ENCODE measurements around the gene DBNDD1.

DBNDD1 gene

DNA sequence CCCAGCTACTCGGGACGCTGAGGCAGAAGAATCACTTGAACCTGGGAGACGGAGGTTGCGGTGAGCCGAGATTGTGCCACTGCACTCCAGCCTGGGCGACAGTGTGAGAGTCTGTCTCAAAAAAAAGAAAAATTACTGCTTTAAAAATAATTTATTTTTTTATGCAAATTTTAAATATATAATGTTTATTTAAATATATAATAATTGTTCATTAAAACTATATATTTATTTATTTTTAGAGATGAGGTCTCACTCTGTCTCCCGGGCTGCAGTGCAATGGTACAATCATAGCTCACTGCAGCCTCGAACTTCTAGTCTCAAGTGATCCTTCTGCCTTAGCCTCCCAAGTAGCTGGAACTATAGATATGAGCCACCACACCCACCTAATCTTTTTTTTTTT, 15.2 kb upstream of the DBNDD1 start:
- no peak for DNase-seq

DNA sequence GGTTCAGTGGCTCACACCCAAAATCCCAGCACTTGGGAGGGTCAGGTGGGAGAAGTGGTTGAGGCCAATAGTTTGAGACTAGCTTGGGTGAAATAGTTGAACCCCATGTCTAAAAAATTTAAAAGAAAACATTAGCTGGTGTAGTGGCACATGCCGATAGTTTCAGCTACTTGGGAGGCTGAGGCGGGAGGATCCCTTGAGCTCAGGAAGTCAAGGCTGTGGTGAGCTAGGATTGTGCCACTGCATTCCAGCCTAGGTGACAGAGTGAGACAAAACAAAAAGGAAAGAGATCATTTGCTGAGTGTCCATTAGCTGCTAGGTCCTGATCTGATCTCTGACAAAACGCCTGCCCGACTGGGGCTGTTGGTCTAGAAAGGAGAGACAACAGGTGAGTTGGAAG, 14.1 kb upstream of the DBNDD1 start:
- DNase-seq, result no peak

DNA sequence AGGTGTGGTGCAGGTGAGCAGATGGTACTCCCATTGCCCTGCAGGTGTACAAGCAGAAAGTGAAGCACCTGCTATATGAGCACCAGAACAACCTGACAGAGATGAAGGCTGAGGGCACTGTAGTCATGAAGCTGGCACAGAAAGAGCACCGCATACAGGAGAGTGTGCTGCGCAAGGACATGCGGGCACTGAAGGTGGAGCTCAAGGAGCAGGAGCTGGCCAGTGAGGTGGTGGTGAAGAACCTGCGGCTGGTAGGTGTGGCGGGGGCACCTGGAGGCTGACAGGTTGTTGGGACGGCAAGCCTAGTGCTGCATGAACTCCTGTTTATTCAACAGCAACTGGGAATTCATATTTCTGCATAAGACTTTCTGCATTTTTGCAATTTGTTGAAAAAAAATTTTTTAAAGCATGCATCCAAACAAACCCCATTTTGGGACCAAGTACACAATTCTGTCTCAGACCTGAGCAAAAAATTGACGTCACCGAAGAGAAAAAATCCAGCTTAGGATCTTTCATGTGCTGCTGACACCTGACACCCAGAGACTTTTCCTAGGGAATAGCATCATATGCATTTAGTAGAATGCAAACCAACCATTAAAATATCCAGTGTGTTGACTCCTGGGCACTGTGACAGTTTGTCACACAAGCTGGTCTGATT, 13.5 kb upstream of the DBNDD1 start:
- DNase-seq, result no peak

DNA sequence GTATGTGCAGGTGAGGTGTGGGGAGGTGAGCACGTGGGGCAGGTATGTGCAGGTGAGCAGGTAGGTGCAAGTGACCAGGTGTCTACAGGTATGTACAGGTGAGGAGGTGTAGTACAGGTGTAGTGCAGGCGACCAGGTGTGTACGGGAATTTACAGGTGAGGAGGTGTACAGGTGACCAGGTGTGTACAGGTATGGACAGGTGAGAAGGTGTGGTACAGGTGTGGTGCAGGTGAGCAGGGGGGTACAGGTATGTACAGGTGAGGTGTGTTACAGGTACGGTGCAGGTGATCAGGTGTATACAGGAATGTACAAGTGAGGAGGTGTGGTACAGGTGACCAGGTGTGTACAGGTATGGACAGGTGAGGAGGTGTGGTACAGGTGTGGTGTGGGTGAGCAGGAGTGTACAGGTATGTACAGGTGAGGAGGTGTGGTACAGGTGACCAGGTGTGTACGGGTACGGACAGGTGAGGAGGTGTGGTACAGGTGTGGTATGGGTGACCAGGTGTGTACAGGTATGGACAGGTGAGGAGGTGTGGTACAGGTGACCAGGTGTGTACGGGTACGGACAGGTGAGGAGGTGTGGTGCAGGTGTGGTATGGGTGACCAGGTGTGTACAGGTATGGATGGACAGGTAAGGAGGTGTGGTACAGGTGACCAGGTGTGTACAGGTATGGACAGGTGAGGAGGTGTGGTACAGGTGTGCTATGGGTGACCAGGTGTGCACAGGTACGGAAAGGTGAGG, 12.8 kb upstream of the DBNDD1 start:
- DNase-seq, result no peak

DNA sequence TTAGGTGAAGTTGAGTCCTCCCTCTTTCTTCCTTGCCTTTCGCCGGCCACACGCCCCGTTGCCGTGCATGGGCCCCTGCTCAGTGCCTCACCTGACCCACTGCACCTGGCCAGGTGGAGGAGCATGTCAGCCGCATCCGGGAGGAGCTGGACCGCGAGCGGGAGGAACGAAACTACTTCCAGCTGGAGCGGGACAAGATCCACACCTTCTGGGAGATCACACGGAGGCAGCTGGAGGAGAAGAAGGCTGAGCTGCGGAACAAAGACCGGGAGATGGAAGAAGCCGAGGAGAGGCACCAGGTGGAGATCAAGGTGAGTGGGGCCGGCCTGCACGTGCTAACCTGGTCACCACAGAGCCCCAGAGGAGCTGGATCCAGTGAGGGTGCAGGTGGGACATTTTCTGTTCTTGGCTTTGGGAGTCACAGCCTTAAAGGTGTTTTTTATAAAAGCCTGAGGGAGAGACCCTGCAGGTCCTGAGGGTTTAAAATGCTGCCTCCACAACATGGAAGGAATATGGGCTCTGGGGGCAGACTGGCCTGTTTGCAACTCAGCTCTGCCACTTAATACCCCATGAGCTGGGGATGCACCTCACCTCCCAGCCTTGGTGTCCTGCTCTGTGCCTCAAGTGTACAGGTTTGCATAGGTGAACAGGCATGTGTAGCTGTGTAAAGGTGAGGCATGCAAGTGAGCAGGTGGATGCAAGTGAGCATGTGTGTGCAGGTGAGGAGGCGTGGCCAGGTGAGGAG, 12.1 kb upstream of the DBNDD1 start:
- DNase-seq, result no peak

DNA sequence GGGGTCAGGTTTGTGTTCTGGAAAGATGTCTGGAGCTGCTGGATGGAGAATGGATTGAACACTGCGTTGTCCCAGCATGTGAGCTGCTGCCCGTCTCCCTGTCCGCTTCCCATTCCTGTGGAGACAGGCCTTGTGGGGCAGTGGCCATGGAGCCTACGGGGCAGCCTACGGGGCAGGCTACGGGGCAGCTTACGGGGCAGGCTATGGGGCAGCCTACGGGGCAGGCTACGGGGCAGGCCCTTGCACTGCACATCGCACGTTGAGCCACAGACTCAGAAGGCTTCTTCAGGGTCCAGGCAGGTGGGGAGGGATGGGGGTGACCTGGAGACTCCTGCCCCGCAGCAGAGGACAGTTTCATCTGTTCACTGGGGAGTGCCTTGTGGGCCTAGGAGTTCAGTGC, 9.7 kb upstream of the DBNDD1 start:
- no peak for DNase-seq

DNA sequence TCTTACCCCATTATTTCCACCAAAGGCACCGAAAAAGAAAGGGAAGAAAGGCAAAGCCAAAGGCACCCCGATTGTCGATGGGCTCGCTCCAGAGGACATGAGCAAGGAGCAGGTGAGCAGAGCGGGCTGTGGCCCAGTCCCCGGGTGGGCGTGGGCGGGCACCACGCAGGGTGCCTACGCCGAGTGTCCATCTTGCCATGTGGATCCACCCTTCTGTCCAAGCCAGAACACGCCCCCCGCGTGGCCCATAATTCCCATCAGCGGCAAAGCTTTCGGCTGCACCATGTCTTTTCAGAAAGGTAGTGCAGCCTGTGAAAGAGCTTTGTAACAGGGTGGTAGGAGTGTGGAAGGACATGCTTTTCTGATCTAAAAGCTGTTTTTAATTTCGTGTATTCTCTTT, 8.4 kb upstream of the DBNDD1 start:
- no peak for DNase-seq

DNA sequence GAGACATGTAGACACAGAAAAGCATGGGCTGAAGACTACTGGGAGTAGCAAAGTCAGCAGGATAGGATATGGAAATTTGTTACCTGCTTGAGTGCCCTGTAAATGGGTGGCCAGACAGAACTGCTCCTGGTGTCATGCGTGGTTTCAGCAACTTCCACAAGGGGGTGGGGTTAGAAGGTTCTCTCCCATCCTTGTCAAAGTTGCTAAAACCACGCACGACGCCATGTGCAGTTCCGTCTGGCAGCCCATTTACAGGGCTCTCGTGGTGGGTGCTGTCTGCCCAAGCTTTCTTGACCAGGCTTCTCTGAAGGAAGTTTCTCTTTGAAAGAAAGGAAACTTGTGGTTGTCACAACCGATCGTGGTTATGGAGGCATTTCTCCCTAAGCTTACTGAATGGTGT, 6.9 kb upstream of the DBNDD1 start:
- no peak for DNase-seq

DNA sequence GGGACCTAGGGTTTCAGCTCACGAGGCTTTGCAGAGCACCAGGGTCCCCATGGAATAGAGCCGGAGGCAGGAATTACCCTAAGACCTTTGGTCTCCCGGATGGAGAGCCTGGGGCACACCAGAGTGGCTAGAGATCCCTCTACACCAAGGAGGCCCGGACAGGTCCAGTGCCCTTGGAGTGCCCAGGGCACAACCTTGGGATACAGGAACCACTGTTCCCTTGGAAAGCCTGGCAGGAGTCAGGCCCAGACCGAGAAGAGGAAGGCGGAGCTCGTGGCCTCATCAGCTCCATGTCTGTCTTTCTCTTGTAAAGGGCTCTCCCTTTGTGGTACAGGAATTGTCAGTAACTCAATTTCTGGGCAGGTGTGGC, 3.8 kb upstream of the DBNDD1 start:
- no peak for DNase-seq

DNA sequence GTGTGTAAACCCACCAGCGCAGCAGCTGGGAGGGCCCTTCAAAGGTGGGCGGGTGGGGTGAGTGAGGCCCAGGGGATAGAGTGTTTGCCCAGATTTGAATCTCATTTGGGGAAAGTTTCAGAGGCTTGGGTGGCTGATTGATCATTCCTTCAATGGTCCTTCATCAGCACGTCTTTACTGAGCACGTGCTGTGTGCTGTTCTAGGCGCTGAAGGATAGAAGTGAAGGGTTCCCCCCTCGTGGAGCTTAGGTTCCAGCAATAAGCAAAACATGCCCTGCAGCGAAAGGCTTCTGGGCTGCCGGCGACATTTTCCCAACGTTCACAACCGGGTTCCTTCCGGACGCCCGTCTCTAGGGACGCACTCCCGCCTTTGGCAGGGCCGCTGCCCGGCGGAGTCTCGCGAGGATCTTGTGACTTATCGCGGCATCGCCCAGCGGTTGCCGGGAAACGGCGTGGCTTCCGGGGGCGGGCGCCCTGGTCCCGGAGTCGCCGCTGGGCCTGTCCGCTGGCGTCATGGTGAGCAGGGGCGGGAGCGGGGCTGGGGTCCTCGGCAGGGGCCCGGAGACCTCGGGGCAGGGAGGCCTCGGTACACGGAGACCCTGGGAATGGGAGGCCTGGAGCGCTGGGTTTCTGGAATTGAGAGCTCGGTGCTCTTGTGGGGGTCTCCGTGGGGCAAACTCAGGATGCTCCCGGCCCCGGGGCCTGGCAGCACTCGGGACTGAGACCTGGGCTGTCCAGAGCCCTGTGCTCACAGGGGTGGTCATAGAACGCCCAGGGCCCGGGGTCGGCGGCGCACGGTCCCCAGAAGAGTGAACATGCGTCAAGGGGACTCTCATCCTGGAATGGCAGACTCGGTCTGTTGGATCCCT, 3.2 kb upstream of the DBNDD1 start:
- peak; percentile 48 for DNase-seq

DNA sequence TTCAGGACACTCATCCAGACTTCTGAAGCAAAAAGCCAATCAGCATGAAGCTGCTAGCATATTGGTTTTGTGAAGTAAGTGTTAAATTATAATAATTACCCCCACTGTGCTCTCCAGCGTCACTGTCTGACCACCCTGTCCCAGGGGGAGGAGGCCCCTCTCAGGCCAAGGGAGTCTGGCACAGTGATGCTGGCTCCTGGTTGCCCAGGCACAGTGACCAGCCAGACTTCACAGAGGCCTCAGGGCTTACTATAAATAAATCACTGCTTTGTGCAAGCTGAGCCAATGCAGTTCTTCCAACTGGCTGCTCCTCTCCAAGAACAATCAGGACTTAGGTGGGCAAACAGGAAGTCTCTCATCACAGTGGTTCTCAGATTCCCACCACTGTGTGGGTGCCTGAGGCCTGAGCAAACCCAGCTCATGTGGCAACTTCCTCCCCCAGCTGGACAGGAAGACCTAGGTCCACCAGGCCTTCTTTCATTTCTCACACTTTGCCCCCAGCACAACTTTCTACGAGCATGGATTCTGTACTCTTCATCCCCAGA, 1.7 kb upstream of the DBNDD1 start:
- DNase-seq, result no peak

DNA sequence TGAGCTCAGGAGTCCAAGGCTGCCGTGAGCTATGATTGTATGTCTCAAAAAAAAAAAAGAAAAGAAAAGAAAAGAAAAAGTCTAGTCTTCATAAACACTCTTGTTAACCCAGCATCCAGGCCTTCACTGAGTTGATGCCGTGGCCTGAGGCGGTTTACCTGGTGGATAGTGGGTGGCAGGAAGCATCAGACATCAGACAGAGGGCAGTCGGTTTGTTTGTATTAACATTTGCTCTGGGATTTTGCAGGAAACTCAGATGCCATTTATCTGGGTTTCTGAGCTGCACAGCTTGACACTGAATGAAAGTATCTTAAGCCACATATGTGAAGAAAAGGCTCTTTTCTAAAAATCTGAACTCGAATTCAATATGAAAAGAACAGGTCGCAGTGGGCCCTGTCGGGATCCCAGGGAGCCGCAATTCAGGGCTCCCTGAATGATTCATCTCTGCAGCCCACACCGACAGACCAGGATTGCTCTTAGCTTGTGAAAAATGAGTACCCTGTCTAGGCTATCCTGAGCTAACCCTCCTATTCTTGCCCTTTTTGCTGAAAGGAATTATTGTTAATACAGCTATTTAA, 1.1 kb upstream of the DBNDD1 start:
- DNase-seq, result no peak

DNA sequence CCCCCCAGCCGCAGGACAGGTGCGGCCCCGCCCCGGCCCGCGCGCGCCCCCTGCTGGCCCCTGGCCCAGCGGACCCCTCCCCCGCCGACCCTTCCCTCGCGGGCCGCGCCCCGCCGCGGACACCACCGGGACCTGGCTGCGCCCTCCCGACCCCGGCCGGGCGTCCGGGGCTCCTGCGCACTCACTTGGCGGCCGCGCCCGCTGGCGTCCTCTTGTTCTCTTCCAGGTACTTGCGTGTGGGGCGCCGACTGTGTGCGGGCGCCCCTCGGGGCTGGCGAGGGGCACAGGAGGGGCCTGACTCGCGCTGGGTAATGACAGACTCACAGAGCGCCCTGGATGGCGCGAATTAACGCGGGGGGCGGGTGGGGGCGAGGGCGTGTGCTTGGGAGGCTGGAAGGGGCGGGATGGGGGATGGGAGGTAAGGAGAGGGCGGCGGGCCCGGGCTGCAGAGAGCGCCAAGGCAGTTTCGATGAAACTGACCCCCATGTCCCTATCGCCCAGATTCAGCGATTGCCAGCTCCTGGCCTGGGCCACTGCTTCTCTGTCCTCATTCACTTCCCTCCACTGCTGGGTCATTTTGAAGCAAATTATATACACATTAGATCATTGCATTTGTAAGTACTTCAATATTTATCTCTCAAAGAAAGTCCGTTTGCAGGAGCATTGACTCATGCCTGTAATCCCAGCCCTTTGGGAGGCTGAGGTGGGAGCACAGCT, 445 bp upstream of the DBNDD1 start:
- DNase-seq, result peak; percentile 31

DNA sequence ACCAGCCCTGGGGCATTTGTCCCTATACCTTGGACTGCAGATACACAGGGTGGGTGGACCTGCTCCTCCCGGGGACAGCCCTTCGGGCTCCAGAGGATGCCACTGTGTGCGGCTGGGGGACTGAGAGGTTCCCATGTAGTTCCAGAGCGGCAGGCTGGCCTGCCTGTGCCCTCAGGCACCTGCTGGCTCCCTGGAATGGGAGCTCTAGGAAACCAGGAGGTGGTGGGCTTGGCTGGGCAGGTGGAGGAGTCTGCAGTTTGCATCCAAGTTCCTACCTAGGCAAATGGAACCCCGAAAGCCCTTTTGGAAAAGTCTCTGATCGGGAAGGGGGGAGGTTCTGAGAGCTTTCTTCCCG, 982 bp downstream of the DBNDD1 start:
- DNase-seq, result no peak

DNA sequence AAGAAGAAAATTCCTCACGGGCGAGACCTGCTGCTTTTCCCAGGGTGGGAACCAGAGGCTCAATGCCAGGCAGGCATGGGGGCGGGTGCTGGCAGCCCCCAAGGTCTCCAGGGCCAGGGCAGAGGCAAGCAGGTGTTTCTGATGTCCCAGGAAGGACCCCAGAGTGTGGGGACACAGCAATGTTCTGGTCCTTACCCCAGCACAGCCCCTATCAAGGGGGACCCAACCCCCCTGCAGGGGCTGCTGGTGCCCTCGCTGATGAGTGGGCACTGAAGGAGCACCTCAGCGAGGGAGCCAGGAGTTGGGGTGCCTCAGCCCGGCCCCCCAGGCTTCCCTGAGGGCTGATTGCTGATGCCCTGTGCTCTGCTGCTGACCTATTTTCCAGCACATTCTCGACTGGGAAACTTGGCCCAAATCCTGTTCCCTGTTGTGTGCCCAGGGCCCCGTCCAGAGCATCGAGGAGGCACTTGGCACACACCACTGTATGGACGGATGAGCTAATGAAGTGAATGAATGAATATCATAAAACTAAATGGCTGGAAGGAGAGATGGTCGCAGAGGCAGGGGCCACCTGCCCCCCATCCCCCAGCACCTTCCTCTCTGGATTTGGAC, 2.8 kb downstream of the DBNDD1 start:
- no peak for DNase-seq

DNA sequence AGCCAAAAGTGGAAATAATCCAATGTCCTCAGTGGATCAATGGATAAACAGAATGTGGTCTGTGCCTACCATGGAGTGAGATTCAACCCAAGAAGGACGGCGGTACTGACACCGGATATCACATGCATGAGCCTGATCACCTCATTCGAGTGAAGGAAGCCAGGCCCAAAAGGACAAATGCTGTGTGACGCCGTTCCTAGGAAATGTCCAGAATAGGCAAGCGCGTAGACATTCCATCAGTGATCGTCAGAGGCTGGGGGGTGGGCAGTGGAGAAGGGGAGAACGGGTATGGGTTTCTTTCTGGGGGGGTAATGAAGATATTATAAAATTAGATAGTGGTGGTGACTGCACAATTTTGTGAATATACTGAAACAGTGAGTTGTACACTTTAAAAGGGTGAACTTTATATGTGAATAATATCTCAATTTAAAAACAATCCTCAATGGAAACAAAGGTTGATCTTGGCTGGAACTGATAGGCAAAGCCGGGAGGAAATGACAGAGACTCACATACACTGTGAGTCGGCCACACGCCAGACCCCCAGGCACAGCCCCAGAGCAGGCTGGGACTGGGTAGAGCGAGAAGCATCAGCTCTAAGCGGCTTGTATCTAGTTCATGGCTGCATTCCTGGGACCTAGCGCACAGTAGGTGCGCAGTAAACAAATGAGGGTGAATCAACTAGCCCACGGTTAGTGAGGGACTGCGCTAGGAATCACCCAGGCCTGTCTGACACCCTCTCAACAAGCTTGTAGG, 3.5 kb downstream of the DBNDD1 start:
- no peak for DNase-seq

DNA sequence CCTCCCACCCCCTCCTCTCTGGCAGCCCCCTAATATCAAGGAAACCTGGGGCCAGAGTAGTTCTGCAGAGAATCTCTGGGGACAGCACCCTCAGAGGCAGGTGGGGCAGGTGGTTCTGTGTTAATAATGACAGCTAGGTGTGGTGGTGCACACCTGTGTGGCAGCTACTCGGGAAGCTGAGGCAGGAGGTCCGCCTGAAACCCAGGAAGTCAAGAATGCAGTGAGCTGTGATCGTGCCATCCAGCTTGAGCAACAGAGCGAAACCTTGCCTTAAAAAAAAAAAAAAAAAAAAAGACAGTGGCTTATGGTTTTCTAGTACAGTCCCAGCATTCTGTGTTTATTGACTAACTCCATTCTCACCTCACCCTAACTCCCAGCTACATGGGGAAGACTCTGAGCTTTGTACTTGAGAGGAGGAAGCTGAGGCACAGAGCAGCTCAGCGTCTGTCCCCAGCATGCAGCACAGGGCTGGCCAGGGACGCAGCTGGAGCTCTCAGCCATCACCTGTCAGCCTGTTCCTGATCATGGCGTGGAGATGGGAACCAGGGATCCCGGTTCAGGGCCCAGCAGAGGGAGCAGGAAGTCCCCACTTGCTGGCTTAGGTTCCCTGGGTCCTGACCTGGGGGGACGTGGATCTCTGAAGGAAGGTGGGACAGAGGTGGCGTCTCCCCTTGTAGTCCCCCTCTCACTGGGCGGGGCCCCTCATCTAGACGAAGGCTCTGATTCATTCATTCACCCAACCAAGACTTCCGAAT, 6.1 kb downstream of the DBNDD1 start:
- DNase-seq, result no peak

DNA sequence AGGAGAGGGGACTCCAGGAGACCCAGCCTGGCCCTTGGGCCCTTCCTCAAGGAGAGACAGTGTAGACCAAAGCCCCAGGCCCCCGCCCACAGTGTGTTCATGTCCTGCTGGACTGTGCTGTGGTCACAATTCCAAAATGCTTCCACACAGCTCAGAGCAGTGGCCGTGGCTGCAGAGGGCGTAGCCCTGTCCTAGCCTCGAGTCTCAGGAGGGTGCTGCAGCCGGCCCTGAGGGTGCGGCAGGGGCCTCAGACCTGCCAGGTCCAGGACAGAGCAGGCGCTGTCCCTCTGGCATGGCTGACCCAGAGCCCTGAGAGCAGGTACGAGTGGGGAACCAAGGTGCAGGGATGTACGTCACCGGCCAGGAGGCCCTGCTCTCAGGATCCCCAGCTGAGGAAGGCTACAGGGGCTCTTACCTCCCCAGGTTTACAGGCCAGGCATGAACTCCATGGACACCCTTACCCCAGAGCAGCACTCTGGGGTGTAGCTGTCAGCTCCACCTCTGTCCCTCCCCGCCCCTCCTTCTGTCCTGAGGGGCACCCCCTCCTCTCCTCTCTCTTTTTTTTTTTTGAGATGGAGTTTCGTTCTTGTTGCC, 7.3 kb downstream of the DBNDD1 start:
- no peak for DNase-seq

DNA sequence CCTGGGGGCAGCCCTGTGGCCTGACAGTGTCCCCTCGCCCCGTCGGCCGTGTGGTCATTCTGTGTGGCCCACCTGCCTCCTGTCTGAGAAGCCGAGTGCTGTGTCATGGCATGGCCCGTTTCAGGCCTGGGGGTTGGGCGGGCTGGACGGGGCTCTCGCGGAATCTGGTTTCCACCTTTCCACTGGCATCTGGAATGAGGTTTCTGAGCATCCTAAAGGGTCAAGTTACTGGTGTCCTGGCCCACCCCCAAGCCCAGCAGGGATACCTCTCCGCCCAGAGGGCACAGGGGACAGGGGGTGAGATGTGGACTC, 7.8 kb downstream of the DBNDD1 start:
- DNase-seq, result no peak

All from NCI-H748 treated with DMSO at 0.1 percent for 48 hours (cell line).